Aorta (tissue), 5 donors: ENCODE measurements around the gene CREB5. TPM values are rescaled to one million over a fixed set of nuclear protein-coding genes. Genes with fewer than 3 reads are reported as not detected.

Source experiments
- ATAC-seq: fragments of 200-7000 bp; cut with Tn5 transposase; one replicate; pipeline ENCODE4 v1.9.1; 2022; ENCODE audit warnings: moderate library complexity; ENCODE audit not compliant: low FRiP score
- DNase-seq, 2 donors: peaks; one replicate each; pipeline ENCODE4 v3.0.0-alpha.2; 2020
- H3K27ac ChIP-seq, 2 donors: one replicate each; pipeline ENCODE4 v1.5.1; 2013; ENCODE audit warnings: low read length in 2 of 2, mild to moderate bottlenecking in 2 of 2, moderate library complexity in 2 of 2, control low read depth in 1 of 2, inconsistent platforms in 1 of 2, low read depth in 1 of 2
- H3K27me3 ChIP-seq, 2 donors: one replicate each; pipeline ENCODE4 v1.6.1; 2013; ENCODE audit warnings: control low read depth in 1 of 2, low read length in 1 of 2, mild to moderate bottlenecking in 1 of 2, moderate library complexity in 1 of 2; ENCODE audit not compliant: insufficient read depth in 2 of 2, control insufficient read depth in 1 of 2
- H3K36me3 ChIP-seq, 2 donors: one replicate each; pipeline ENCODE4 v1.6.1; 2013; ENCODE audit warnings: control low read depth in 1 of 2, low read length in 1 of 2, mild to moderate bottlenecking in 1 of 2; ENCODE audit not compliant: insufficient read depth in 2 of 2, control insufficient read depth in 1 of 2
- H3K4me1 ChIP-seq, 2 donors: one replicate each; pipeline ENCODE4 v1.6.1; 2013; ENCODE audit warnings: low read length in 2 of 2, control low read depth in 1 of 2, mild to moderate bottlenecking in 1 of 2, moderate library complexity in 1 of 2; ENCODE audit not compliant: insufficient read depth in 2 of 2, control insufficient read depth in 1 of 2
- H3K4me3 ChIP-seq, 2 donors: one replicate each; pipeline ENCODE4 v1.5.1; 2013; ENCODE audit warnings: low read length in 2 of 2, control low read depth in 1 of 2, mild to moderate bottlenecking in 1 of 2
- H3K9me3 ChIP-seq: one replicate; pipeline ENCODE4 v1.6.1; 2013; ENCODE audit warnings: mild to moderate bottlenecking, low read length; ENCODE audit not compliant: control insufficient read depth
- WGBS, 2 donors: extraction: QIAGEN DNeasy Blood & Tissue Kit; methylation state at CpG; one replicate each; pipeline ENCODE4 v1.1.7; 2013; 5-methylcytosine and 5-hydroxymethylcytosine counted together
- intact Hi-C, 2 donors: fragments of 100-400 bp; cut with DNase I; formaldehyde crosslinking; loops; one replicate each; pipeline versions ENCODE4 v1.14.2 to v1.15.0; 2022
- polyA plus RNA-seq, 2 donors: library from polyadenylated mRNA; stranded (reverse); fragments of 200-250 nt; gene quantifications; one replicate each; pipeline ENCODE4 v1.2.3, GENCODE V29; 2013
- total RNA-seq, 2 donors: library from RNA; stranded (reverse); fragmentation: NEBNext Ultra II Directional; extraction: Animal tissue kit (Norgen Biotek cat#: 25700); gene quantifications; one replicate each; pipeline ENCODE4 v1.2.1, GENCODE V29; 2021
- donor health status: healthy with polysubstance abuse.
- donor health status: Bipolar disorder and iron deficiency.
- donor health status: DM: no; HTN: no; CAD: no.
- donor health status: DM: no; HTN: no; CAD: no.
- donor health status: DM: yes; HTN: yes; CAD: no.

CREB5 gene
- total and polyA plus RNA-seq, 4 donors, result 2.6 to 57.1 (median 17.9) TPM

- DNase-seq (no peak), ATAC-seq (no peak)
- H3K36me3 ChIP-seq, result no peaks in the 10 kb centered on the region
- H3K27ac ChIP-seq, result no peak overlapping the region
- intact Hi-C loops, result no loop called here
- H3K4me3 ChIP-seq, result no peak overlapping the region
- no peaks in the 10 kb centered on the region for H3K27me3 ChIP-seq
- 62 to 67% methylated on average over 3 of the region's 3 CpGs for WGBS, 2 donors
- H3K4me1 ChIP-seq, result no peaks in the 10 kb centered on the region
- peaks cover 1% of the 10 kb centered on the region for H3K9me3 ChIP-seq
Measured at GRCh38 chr7:28378574-28379149, 33.7 kb upstream of the CREB5 start.

GRCh38 chr7:28381466-28381865, 30.9 kb upstream of the CREB5 start:
- H3K9me3 ChIP-seq, result no peaks in the 10 kb centered on the region

GRCh38 chr7:28382144-28382543, 30.2 kb upstream of the CREB5 start:
- Histone ChIP-seq H3K4me3 (no peak overlapping the region), H3K27me3 (no peaks in the 10 kb centered on the region), H3K27ac (no peak overlapping the region), H3K36me3 (no peaks in the 10 kb centered on the region), H3K4me1 (no peaks in the 10 kb centered on the region), H3K9me3 (no peaks in the 10 kb centered on the region)
- intact Hi-C loops, result no loop called here
- no peak for DNase-seq
- WGBS, 2 donors, result 81 to 86% methylated on average over 5 of the region's 5 CpGs
- no peak for ATAC-seq

More at GRCh38 chr7:28381466-28381865, 30.9 kb upstream of the CREB5 start:
- Histone ChIP-seq H3K4me1 (no peaks in the 10 kb centered on the region), H3K27me3 (no peaks in the 10 kb centered on the region), H3K27ac (no peak overlapping the region), H3K36me3 (no peaks in the 10 kb centered on the region), H3K4me3 (no peak overlapping the region)
- no peak for DNase-seq
- intact Hi-C loops, result no loop called here
- no peak for ATAC-seq
- 4 to 8% methylated on average over 3 of the region's 3 CpGs for WGBS, 2 donors

GRCh38 chr7:28383975-28384374, 28.3 kb upstream of the CREB5 start:
- Histone ChIP-seq H3K4me3 (no peak overlapping the region), H3K27ac (no peak overlapping the region), H3K36me3 (no peaks in the 10 kb centered on the region), H3K9me3 (no peaks in the 10 kb centered on the region), H3K4me1 (no peaks in the 10 kb centered on the region), H3K27me3 (no peaks in the 10 kb centered on the region)
- intact Hi-C loops, result no loop called here
- DNase-seq, result no peak
- ATAC-seq, result no peak
- 90 to 92% methylated on average over 8 of the region's 8 CpGs for WGBS, 2 donors

- peak; percentile 69 for ATAC-seq
- Histone ChIP-seq H3K27ac (no peak overlapping the region), H3K4me1 (no peaks in the 10 kb centered on the region), H3K4me3 (peak overlapping the region; percentile 38 to 70), H3K27me3 (no peaks in the 10 kb centered on the region), H3K9me3 (no peaks in the 10 kb centered on the region), H3K36me3 (no peaks in the 10 kb centered on the region)
- WGBS, 2 donors, result 6 to 7% methylated on average over 14 of the region's 14 CpGs
- DNase-seq, result no peak
- intact Hi-C loops, result loop anchor here (1.0 to 2.0 kb wide), 2 partner anchors 465 kb away; no protein-coding TSS in a partner anchor
Measured at GRCh38 chr7:28389504-28390395, 22.6 kb upstream of the CREB5 start.

GRCh38 chr7:28390426-28390825, 21.9 kb upstream of the CREB5 start:
- Histone ChIP-seq H3K4me3 (peak overlapping the region; percentile 10 to 70), H3K27ac (no peak overlapping the region), H3K9me3 (no peaks in the 10 kb centered on the region), H3K36me3 (no peaks in the 10 kb centered on the region), H3K27me3 (no peaks in the 10 kb centered on the region), H3K4me1 (no peaks in the 10 kb centered on the region)
- DNase-seq (no peak), ATAC-seq (no peak)
- intact Hi-C loops, result no loop called here
- 13 to 16% methylated on average over 3 of the region's 3 CpGs for WGBS, 2 donors

- Histone ChIP-seq H3K36me3 (no peaks in the 10 kb centered on the region), H3K27me3 (no peaks in the 10 kb centered on the region), H3K4me3 (no peak overlapping the region), H3K9me3 (no peaks in the 10 kb centered on the region), H3K4me1 (no peaks in the 10 kb centered on the region), H3K27ac (no peak overlapping the region)
- 90 to 93% methylated on average over 2 of the region's 2 CpGs for WGBS, 2 donors
- DNase-seq (no peak), ATAC-seq (no peak)
- intact Hi-C loops, result no loop called here
Measured at GRCh38 chr7:28392289-28392688, 20.0 kb upstream of the CREB5 start.

GRCh38 chr7:28395404-28395803, 16.9 kb upstream of the CREB5 start:
- Histone ChIP-seq H3K27me3 (no peaks in the 10 kb centered on the region), H3K4me1 (no peaks in the 10 kb centered on the region), H3K27ac (no peak overlapping the region), H3K4me3 (no peak overlapping the region), H3K36me3 (no peaks in the 10 kb centered on the region), H3K9me3 (no peaks in the 10 kb centered on the region)
- DNase-seq (no peak), ATAC-seq (no peak)
- 39 to 42% methylated on average over 3 of the region's 3 CpGs for WGBS, 2 donors
- intact Hi-C loops, result no loop called here

- intact Hi-C loops, result no loop called here
- H3K4me3 ChIP-seq, result no peak overlapping the region
Measured at GRCh38 chr7:28395831-28396230, 16.5 kb upstream of the CREB5 start.

More at GRCh38 chr7:28395831-28396230, 16.5 kb upstream of the CREB5 start:
- no peak overlapping the region for H3K27ac ChIP-seq
- no peaks in the 10 kb centered on the region for H3K4me1 ChIP-seq
- DNase-seq (no peak), ATAC-seq (no peak)
- 3 to 13% methylated on average over 2 of the region's 2 CpGs for WGBS, 2 donors
- H3K27me3 ChIP-seq, result no peaks in the 10 kb centered on the region
- no peaks in the 10 kb centered on the region for H3K36me3 ChIP-seq
- H3K9me3 ChIP-seq, result no peaks in the 10 kb centered on the region
